Testis (tissue), 2 donors: Measurements from ENCODE around the gene MOB1A.

Source experiments
- CTCF ChIP-seq, 3 experiments: fragments of 450-650 bp in 2 of 3; fragments of 200-600 bp in 1 of 3; sonication (generic) in 1 of 3; IDR thresholded peaks; one replicate each; pipeline ENCODE4 v1.5.1; 2016 to 2019; ENCODE audit warnings: antibody characterized with exemption in 3 of 3, mild to moderate bottlenecking in 2 of 3, moderate library complexity in 1 of 3
- POLR2A ChIP-seq: fragments of 450-650 bp; IDR thresholded peaks from one replicate; pipeline ENCODE4 v1.6.1; 2017; ENCODE audit warnings: antibody characterized with exemption, mild to moderate bottlenecking, moderate library complexity

- TF ChIP-seq CTCF (IDR thresholded peaks at IDR 0.05) (no peak), POLR2A (no peak)
Measured at GRCh38 chr2:74162951-74163350, 15.7 kb downstream of the MOB1A start.
